ENCODE results near the gene NCKAP5.

Gene NCKAP5

DNA sequence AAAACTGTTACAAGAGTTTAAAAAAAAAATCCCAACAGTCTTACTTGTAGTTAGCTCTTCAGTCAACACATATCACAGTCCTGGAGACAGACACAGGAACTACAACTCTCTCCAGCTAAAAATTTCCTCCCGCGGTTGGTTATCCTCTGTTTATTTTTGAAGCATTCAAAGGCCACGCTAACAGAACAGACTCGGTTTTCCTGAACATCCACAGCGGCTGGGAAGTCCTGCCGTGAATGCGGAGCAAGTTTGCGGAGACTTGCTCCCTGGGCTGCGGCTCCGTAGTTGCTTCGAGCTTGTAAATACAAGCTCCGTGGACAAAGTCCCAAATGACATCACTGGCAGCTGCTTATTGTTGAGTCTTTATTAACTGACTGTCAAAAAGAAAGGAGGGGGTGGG, at the start of gene NCKAP5:
Gene NCKAP5, minus strand, starts transcription at position 292 of the 400 bp plus-strand sequence. CDS start 50,937 bp downstream, outside the sequence.
- H4K20me1 ChIP-seq (ENCODE audit: insufficient read depth, low read length): no peaks in the 10 kb centered on the region
- no peak within 1 kb of the TSS for H2AFZ ChIP-seq (ENCODE audit: low read length)
- no peaks in the 10 kb centered on the region for H3K36me3 ChIP-seq (ENCODE audit: insufficient read depth, low read length)
- TF ChIP-seq EZH2 (IDR thresholded peaks at IDR 0.05; ENCODE audit: borderline replicate concordance, low read length): no peak
- TF ChIP-seq, protein P1, sequence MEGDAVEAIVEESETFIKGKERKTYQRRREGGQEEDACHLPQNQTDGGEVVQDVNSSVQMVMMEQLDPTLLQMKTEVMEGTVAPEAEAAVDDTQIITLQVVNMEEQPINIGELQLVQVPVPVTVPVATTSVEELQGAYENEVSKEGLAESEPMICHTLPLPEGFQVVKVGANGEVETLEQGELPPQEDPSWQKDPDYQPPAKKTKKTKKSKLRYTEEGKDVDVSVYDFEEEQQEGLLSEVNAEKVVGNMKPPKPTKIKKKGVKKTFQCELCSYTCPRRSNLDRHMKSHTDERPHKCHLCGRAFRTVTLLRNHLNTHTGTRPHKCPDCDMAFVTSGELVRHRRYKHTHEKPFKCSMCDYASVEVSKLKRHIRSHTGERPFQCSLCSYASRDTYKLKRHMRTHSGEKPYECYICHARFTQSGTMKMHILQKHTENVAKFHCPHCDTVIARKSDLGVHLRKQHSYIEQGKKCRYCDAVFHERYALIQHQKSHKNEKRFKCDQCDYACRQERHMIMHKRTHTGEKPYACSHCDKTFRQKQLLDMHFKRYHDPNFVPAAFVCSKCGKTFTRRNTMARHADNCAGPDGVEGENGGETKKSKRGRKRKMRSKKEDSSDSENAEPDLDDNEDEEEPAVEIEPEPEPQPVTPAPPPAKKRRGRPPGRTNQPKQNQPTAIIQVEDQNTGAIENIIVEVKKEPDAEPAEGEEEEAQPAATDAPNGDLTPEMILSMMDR (IDR thresholded peaks at IDR 0.05; ENCODE audit: low read length): no peak
- H3F3A ChIP-seq (ENCODE audit: insufficient read depth, low read length): no peaks in the 10 kb centered on the region
- H3K4me3 ChIP-seq (ENCODE audit: low read depth, low read length, poor library complexity, severe bottlenecking): no peak within 1 kb of the TSS
- H3K27ac ChIP-seq (ENCODE audit: low read depth, low read length, poor library complexity, severe bottlenecking): no peak within 1 kb of the TSS
- no peaks in the 10 kb centered on the region for H3K27me3 ChIP-seq (ENCODE audit: insufficient read depth, low read length)
- H3K9ac ChIP-seq (ENCODE audit: low read length): no peak within 1 kb of the TSS
- H3K9me2 ChIP-seq (ENCODE audit: low read depth, low read length): no peaks in the 10 kb centered on the region
- no peaks in the 10 kb centered on the region for H3K79me2 ChIP-seq (ENCODE audit: insufficient read depth, low read length)
- H3K4me1 ChIP-seq (ENCODE audit: insufficient read depth, low read length, severe bottlenecking): no peaks in the 10 kb centered on the region
- H3K4me2 ChIP-seq (ENCODE audit: low read length): no peak within 1 kb of the TSS
- H3K9me3 ChIP-seq (ENCODE audit: low read length): no peaks in the 10 kb centered on the region

DNA sequence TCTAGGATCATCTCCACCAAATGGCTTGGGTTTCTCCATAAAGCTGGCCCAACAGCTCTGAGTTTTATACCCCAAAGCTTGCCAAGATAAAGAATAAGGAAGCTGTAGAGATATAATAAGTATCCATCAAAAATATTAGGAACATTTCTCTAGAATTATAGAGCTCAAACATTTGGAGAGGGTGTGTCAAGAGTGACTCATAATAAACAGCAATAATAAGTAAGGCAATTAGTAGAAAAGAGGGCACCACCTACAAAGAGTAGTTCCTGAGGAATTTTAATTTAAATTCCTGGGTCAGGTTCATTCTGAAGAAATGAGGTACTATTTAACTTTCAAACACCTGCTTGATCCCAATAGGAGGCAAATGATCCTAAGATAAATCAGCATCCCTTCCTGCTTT, 41.4 kb upstream of the NCKAP5 start:
- Histone ChIP-seq H2AFZ (ENCODE audit: low read length) (no peak overlapping the region), H3K4me3 (ENCODE audit: low read depth, low read length, poor library complexity, severe bottlenecking) (no peak overlapping the region), H3F3A (ENCODE audit: insufficient read depth, low read length) (no peaks in the 10 kb centered on the region), H3K9me2 (ENCODE audit: low read depth, low read length) (no peaks in the 10 kb centered on the region), H3K79me2 (ENCODE audit: insufficient read depth, low read length) (no peaks in the 10 kb centered on the region), H4K20me1 (ENCODE audit: insufficient read depth, low read length) (no peaks in the 10 kb centered on the region), H3K9ac (ENCODE audit: low read length) (no peak overlapping the region), H3K4me1 (ENCODE audit: insufficient read depth, low read length, severe bottlenecking) (no peaks in the 10 kb centered on the region), H3K4me2 (ENCODE audit: low read length) (no peak overlapping the region), H3K9me3 (ENCODE audit: low read length) (no peaks in the 10 kb centered on the region), H3K27ac (ENCODE audit: low read depth, low read length, poor library complexity, severe bottlenecking) (no peak overlapping the region), H3K27me3 (ENCODE audit: insufficient read depth, low read length) (no peaks in the 10 kb centered on the region), H3K36me3 (ENCODE audit: insufficient read depth, low read length) (no peaks in the 10 kb centered on the region; the same call in 1 of the 2 replicates)
- TF ChIP-seq, protein P1 (IDR thresholded peaks at IDR 0.05; ENCODE audit: low read length): no peak
- no peak for TF ChIP-seq EZH2 (IDR thresholded peaks at IDR 0.05; ENCODE audit: borderline replicate concordance, low read length)

DNA sequence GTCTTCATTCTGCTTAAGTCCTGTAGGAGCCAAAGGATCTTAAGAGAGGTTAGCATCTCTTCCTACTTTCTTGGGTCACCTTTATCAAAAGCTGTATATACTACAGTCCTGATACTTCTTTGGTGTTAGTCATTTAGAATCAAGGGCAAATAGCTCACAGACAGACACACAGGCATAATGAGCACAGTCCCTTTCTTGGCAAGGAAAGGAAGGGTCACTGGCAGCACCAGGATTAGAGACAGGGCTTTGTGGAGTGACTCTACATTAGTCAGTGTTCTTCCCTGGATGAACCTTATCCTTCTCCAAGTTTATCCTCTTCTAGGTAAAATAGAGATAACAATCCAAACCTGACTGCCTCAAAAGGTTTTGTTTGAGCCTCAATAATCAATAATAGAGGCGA, 40.0 kb upstream of the NCKAP5 start:
- H4K20me1 ChIP-seq (ENCODE audit: insufficient read depth, low read length): no peaks in the 10 kb centered on the region
- H3K36me3 ChIP-seq (ENCODE audit: insufficient read depth, low read length): no peaks in the 10 kb centered on the region
- H3K4me2 ChIP-seq (ENCODE audit: low read length): no peak overlapping the region
- no peaks in the 10 kb centered on the region for H3K27me3 ChIP-seq (ENCODE audit: insufficient read depth, low read length)
- no peaks in the 10 kb centered on the region for H3K79me2 ChIP-seq (ENCODE audit: insufficient read depth, low read length)
- no peak overlapping the region for H3K9ac ChIP-seq (ENCODE audit: low read length)
- no peaks in the 10 kb centered on the region for H3K4me1 ChIP-seq (ENCODE audit: insufficient read depth, low read length, severe bottlenecking)
- no peak overlapping the region for H2AFZ ChIP-seq (ENCODE audit: low read length)
- no peaks in the 10 kb centered on the region for H3K9me2 ChIP-seq (ENCODE audit: low read depth, low read length)
- TF ChIP-seq, protein P1 (IDR thresholded peaks at IDR 0.05; ENCODE audit: low read length): no peak
- TF ChIP-seq EZH2 (IDR thresholded peaks at IDR 0.05; ENCODE audit: borderline replicate concordance, low read length): no peak
- no peaks in the 10 kb centered on the region for H3F3A ChIP-seq (ENCODE audit: insufficient read depth, low read length)
- H3K9me3 ChIP-seq (ENCODE audit: low read length): no peaks in the 10 kb centered on the region
- no peak overlapping the region for H3K4me3 ChIP-seq (ENCODE audit: low read depth, low read length, poor library complexity, severe bottlenecking)
- H3K27ac ChIP-seq (ENCODE audit: low read depth, low read length, poor library complexity, severe bottlenecking): no peak overlapping the region
